ENCODE results near the gene IFNA7.

The IFNA7 gene

GRCh38 chr9:21154018-21154608, 47.9 kb downstream of the IFNA7 start:
- DNase-seq (ENCODE audit: low read depth), result peak; percentile 91
- peak overlapping the region; percentile 32 for H3K4me3 ChIP-seq (ENCODE audit: low read depth, low read length)
- no peak for TF ChIP-seq MAX (IDR thresholded peaks at IDR 0.05; ENCODE audit: low read depth, low read length)
- TF ChIP-seq POLR2A (IDR thresholded peaks at IDR 0.05; ENCODE audit: extremely low read depth, insufficient read length), result no peak
- TF ChIP-seq CTCF (IDR thresholded peaks at IDR 0.05; ENCODE audit: low read depth, low read length), result peak; percentile 83
- no peak for TF ChIP-seq MYC (IDR thresholded peaks at IDR 0.05; ENCODE audit: low read depth, low read length)

GRCh38 chr9:21153336-21154017, 48.5 kb downstream of the IFNA7 start:
- DNase-seq (ENCODE audit: low read depth), result peak; percentile 58
- no peak overlapping the region for H3K4me3 ChIP-seq (ENCODE audit: low read depth, low read length)
- peak; percentile 50 for TF ChIP-seq MYC (IDR thresholded peaks at IDR 0.05; ENCODE audit: low read depth, low read length)
- no peak for TF ChIP-seq CTCF (IDR thresholded peaks at IDR 0.05; ENCODE audit: low read depth, low read length)
- TF ChIP-seq MAX (IDR thresholded peaks at IDR 0.05; ENCODE audit: low read depth, low read length), result no peak
